Mucosa of gallbladder (tissue), 1 donor: ENCODE data around the gene LRRC8A. TPM values are rescaled to one million over a fixed set of nuclear protein-coding genes. Genes with fewer than 3 reads are reported as not detected.
"Not testable (repeated sequence)": the region's sequence is repeated elsewhere in the genome, so short reads cannot be mapped to it uniquely, and the experiment has no call there.

ENCODE experiments used
- DNase-seq: peaks from one replicate; pipeline ENCODE4 v3.0.0-alpha.2; 2020; ENCODE audit warnings: low spot score
- total RNA-seq: library from RNA; stranded (reverse); gene quantifications from one replicate; pipeline ENCODE4 v1.2.1, GENCODE V29; 2021
- donor health status: DM: no; HTN: no; CAD: no.

Gene LRRC8A
- total RNA-seq, 1 donor from 2014 or later = 61.8 TPM

DNA sequence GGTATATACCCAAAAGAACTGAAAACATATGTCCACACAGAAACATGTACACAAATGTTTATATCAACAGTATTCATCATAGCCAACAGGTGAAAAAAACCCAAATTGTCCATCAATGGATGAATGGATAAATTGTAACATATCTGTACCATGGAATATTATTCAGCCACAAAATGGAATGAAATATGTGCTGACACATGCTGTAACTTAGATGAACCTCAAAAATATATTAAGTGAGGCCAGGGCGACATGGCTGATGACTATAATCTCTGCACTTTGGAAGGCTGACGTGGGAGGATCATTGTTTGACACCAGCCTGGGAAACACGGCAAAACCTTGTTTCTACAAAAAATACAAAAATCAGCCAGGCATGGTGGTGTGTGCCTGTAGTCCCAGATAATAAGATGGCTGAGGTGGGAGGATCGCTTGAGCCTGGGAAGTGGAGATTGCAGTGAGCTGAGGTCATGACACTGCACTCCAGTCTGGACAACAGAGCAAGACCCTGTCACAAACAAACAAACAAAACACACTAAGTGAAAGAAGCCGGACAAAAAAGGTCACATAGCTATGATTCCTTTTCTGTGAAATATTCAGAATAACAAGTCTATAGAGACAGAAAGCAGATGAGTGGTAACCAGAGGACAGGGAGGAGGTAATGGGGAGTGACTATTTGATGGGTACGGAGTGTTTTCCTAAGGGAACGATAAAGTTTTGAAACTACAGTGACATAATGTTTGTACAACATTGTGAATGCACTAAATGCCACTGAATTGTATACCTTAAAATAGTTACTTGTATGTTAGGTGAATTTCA is 11.6 kb upstream of the LRRC8A start:
- DNase-seq = no peak

GRCh38 chr9:128870941-128871265 is 11.0 kb upstream of the LRRC8A start:
- not testable (repeated sequence) for DNase-seq

- DNase-seq = no peak
Measured at GRCh38 chr9:128877852-128878251, 4.1 kb upstream of the LRRC8A start.

DNA sequence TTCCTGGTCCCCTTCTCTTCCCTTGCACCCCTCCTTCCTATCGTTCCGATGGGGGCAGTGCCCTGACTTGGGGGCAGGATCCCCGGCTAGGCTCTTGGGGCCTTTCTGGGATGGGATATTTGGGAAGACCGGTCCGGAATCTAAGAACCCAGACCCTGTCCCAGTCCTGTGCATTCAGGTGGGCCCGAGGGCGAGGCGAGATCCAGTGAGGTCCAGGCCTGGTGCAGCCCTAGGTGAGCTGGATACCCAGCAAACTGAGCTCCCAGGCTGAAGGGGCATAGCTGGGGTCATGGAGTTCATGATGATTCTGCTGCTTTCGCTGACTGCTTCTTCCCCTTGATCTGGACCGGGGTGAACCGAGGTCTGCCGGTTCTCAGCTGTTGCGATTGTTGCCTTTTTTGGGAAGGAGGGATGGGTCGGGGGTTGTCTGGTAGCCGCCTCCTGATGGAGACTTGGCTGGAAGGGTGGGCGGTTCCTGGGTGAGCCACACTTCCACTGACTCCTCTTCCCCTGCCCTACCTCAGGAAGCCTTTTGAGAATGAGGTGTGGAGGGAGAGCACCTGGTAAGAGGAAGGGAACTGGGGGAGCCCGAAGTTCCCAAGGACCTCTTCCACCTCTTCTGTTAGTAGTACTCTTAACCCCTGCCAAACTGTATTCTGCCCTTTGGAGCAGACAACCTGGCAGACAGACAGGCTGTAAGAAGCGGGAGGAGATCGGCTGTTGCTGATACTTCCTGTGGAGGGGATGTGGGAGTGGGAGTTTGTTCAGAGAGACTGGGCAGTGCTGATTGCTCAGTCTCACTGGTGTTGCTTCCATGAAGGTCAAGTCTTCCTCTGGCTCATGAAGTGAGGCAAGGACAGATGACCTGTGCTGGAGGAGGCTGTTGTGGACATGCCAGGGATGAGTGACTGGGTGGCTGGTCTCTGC is 1.0 kb downstream of the LRRC8A start:
- DNase-seq = no peak

GRCh38 chr9:128884164-128884563 is 2.2 kb downstream of the LRRC8A start:
- no peak for DNase-seq

- no peak for DNase-seq
Measured at GRCh38 chr9:128885376-128885775, 3.4 kb downstream of the LRRC8A start.

- DNase-seq = no peak
Measured at GRCh38 chr9:128885798-128886197, 3.9 kb downstream of the LRRC8A start.

GRCh38 chr9:128886211-128886891 is 4.4 kb downstream of the LRRC8A start:
- DNase-seq = no peak

GRCh38 chr9:128887049-128887448 is 5.1 kb downstream of the LRRC8A start:
- DNase-seq = no peak

- DNase-seq = no peak
Measured at GRCh38 chr9:128887914-128888350, 6.0 kb downstream of the LRRC8A start.

DNA sequence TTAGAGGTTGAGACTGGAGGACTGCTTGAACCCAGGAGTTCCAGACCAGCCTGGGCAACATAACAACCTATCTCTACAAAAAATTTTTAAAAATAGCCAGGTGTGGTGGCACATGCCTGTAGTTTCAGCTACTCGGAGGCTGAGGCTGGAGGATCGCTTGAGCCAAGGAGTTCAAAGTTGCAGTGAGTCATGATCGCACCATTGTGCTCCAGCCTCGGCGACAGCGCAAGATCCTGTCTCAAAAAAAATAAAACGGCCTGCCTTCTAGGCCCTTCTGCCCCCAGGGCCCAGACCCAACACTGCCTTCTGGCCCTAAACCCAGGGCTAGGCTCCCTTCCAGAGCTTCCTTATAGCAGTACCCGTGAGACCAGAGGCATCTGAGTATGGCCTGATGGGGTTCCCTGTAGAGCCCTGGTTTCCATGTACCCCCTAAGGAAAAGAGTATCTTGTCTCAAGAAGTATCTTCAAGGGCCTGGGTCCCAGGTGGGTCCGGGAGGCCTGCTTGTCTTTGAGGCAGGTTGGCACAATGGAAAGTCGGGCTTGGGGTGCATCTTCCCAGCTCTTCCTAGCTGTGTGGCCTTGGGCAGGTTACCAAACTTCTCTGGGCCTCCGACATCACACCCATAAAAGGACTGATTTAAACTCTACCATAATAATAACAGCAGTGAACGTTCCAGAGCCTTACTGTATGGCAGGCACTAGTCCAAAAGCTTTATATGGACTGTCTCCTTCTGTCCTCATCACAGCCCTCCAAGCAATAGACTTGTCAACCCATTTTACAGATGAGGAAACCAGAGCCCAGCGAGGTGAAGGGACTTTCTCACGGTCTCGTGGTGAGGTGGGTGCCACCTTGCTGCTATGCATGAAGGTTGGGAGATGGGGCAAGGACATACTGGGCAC is 9.6 kb downstream of the LRRC8A start:
- no peak for DNase-seq

- DNase-seq = peak; percentile 82
Measured at GRCh38 chr9:128892221-128892921, 10.4 kb downstream of the LRRC8A start.

GRCh38 chr9:128893354-128893753 is 11.4 kb downstream of the LRRC8A start:
- DNase-seq = no peak

GRCh38 chr9:128894764-128895163 is 12.8 kb downstream of the LRRC8A start:
- no peak for DNase-seq

DNA sequence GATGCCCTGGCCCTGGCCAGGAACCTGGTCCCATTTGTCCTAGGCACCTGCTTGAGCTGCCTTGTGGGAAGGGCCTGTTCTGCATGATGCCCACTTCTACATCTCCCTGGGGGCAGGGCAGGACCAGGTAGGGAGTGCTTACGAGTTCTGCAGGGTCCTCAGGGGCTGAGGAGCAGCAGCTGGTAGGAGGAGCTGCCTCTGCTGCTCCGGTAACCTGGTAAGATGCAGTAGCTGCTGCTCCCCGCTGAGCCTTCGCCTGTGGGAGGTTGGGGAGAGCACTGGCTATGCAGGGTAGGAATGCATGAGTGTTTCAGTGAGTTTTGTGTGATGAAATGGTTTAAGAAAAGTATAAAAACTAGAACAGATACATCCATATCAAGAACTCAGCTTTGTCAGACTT is 13.6 kb downstream of the LRRC8A start:
- no peak for DNase-seq

DNA sequence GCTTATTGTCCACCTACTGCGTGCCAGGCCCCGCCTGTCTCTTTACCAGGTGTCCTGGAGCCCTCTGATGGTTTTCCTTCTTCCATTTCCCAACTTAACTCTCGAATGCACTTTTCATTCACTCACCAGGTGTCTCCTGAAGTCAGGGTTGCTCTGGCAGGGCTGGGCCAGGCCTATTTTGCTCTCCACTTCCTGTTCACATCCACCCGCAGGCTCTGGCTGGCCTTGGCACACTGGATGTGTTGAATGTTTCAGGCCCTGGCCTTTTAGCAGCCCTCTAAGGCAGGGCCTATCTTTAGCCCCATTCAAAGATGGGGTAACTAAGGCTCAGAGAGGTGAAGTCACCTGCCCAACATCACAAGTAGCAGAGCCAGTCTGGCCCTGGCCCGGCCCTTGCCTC is 16.4 kb downstream of the LRRC8A start:
- DNase-seq = no peak

- DNase-seq = no peak
Measured at GRCh38 chr9:128898845-128899565, 17.1 kb downstream of the LRRC8A start.

DNA sequence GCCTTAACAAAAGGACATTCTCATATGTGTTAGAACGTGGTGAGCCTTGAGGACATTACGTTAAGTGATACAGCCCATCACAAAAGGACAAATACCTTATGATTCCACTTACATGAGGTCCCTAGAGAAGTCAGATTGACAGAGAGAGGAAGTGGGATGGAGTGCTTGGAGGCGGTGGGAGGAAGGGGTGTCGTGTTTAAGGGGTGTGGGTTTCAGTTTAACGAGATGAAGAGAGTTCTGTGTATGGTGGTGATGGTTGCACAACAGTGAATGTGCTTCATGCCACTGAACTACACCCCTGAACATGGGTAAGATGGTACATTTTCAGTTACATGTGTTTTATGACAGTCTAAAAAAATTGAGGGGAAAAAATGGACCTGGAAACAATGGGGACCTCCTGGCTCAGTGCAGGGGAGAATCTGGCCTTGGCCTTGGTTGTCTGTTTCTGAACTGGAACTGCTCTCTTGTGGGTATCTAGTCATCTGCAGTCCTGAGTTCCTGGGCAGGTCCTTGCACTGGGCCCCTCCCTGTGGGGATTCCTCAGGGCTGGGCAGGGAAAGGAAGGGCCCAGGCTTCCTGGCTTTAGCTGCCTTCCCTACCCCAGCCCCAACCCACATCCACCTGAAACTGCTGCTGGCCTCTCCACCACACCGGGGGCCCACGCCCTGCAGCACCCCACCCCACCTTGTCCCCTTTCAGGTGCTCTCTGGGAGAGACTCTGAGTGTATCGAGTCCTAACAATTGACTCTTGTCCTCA is 17.8 kb downstream of the LRRC8A start:
- DNase-seq = no peak

DNA sequence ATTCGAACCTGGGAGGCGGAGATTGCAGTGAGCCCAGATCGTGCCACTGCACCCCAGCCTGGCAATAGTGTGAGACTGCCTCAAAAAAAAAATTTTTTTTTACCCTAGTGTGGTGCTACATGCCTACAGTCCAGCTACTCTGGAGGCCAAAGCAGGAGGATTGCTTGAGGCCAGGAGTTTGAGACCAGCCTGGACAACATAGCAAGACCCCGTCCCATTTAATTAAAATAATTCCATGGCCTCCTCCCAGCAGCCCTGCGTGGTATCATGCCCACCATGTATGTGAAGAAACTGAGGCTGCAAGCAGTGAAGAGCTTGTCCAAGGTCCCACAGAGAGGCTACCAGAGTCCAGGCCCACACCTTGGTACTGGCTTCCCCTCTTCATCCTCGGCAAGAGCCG is 19.4 kb downstream of the LRRC8A start:
- no peak for DNase-seq
